Tibial artery (tissue), 4 donors: ENCODE measurements around the gene ATPAF2.

Experiments used
- DNase-seq, 2 donors: peaks; one replicate each; pipeline ENCODE4 v3.0.0-alpha.2; 2019
- H3K27ac ChIP-seq, 2 donors: fragments of 200-600 bp; sonication (generic) in 1 of 2; 1 replicate in 1 of 2; 2 replicates in 1 of 2; pipeline ENCODE4 v1.5.1; 2018 to 2019; ENCODE audit warnings: mild to moderate bottlenecking in 1 of 2
- H3K27me3 ChIP-seq, 2 donors: fragments of 200-600 bp; sonication (generic) in 1 of 2; one replicate each; pipeline versions ENCODE4 v1.5.1 to v1.6.0; 2016 to 2019
- H3K36me3 ChIP-seq, 3 donors: fragments of 200-600 bp; sonication (generic) in 2 of 3; one replicate each; pipeline ENCODE4 v1.5.1; 2016 to 2019; ENCODE audit warnings: mild to moderate bottlenecking in 2 of 3
- H3K4me1 ChIP-seq, 4 donors: fragments of 200-600 bp; sonication (generic) in 2 of 4; 1 replicate in 3 of 4; 2 replicates in 1 of 4; pipeline ENCODE4 v1.5.1; 2016 to 2019
- H3K4me3 ChIP-seq, 2 donors: fragments of 200-600 bp; sonication (generic) in 1 of 2; 1 replicate in 1 of 2; 2 replicates in 1 of 2; pipeline ENCODE4 v1.5.1; 2018 to 2019; ENCODE audit warnings: mild to moderate bottlenecking in 2 of 2
- H3K9me3 ChIP-seq, 3 donors: fragments of 200-600 bp; sonication (generic) in 1 of 3; one replicate each; pipeline ENCODE4 v1.5.1; 2016 to 2019
- CTCF ChIP-seq, 2 experiments: fragments of 200-600 bp in 1 of 2; fragments of 450-650 bp in 1 of 2; IDR thresholded peaks; one replicate each; pipeline ENCODE4 v1.5.1; 2017 to 2019; ENCODE audit warnings: antibody characterized with exemption in 2 of 2, mild to moderate bottlenecking in 1 of 2, moderate library complexity in 1 of 2
- intact Hi-C: fragments of 100-400 bp; cut with DNase I; formaldehyde crosslinking; loops from one replicate; pipeline ENCODE4 v1.15.0; 2023; ENCODE audit warnings: low total_unique reads

The ATPAF2 gene

GRCh38 chr17:18065546-18065945 lies 26.6 kb upstream of the ATPAF2 start:
- Histone ChIP-seq H3K27me3 (no peaks in the 10 kb centered on the region), H3K27ac (no peak overlapping the region), H3K9me3 (no peaks in the 10 kb centered on the region), H3K4me1 (peaks cover 0 to 4% (median 1%) of the 10 kb centered on the region in 4 donors), H3K36me3 (peaks cover 33 to 66% (median 46%) of the 10 kb centered on the region in 3 donors), H3K4me3 (no peak overlapping the region)
- no peak for DNase-seq
- intact Hi-C loops = no loop called here
- TF ChIP-seq CTCF (IDR thresholded peaks at IDR 0.05) = no peak

GRCh38 chr17:18064053-18064452 lies 25.1 kb upstream of the ATPAF2 start:
- H3K9me3 ChIP-seq = no peaks in the 10 kb centered on the region
- H3K27ac ChIP-seq = no peak overlapping the region
- no peak for DNase-seq
- intact Hi-C loops = no loop called here
- no peak for TF ChIP-seq CTCF (IDR thresholded peaks at IDR 0.05)
- H3K36me3 ChIP-seq = peaks cover 42 to 81% (median 55%) of the 10 kb centered on the region in 3 donors
- no peaks in the 10 kb centered on the region for H3K27me3 ChIP-seq
- no peak overlapping the region for H3K4me3 ChIP-seq
- H3K4me1 ChIP-seq = no peaks in the 10 kb centered on the region

DNA sequence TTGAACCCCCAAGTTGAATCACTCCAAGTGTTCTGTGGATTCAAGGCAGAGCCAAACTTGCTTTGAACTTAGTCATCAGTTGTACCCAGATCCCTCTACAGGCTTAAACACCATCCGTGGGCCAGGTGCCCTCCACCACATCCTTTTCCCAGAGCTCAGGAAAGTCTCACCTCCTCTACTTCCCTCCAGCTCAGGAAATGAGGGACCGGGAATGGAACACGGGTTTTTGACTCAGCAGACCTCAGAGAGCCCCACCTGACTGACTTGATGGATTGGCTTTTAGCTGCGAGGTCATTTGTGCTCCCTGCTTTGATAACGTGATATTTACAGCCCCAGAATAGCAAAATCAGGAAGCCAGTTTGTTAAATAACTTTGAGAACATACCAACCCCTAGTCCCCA lies 20.3 kb upstream of the ATPAF2 start:
- Histone ChIP-seq H3K9me3 (no peaks in the 10 kb centered on the region), H3K36me3 (peaks cover 65 to 98% (median 80%) of the 10 kb centered on the region in 3 donors), H3K4me3 (no peak overlapping the region), H3K27me3 (no peaks in the 10 kb centered on the region), H3K4me1 (no peaks in the 10 kb centered on the region), H3K27ac (no peak overlapping the region)
- DNase-seq = no peak
- TF ChIP-seq CTCF (IDR thresholded peaks at IDR 0.05) = no peak
- intact Hi-C loops = no loop called here

- Histone ChIP-seq H3K9me3 (no peaks in the 10 kb centered on the region), H3K36me3 (peaks cover 52 to 84% (median 55%) of the 10 kb centered on the region in 3 donors), H3K27me3 (no peaks in the 10 kb centered on the region), H3K27ac (no peak overlapping the region), H3K4me3 (no peak overlapping the region), H3K4me1 (no peaks in the 10 kb centered on the region)
- no peak for TF ChIP-seq CTCF (IDR thresholded peaks at IDR 0.05)
- no peak for DNase-seq
- intact Hi-C loops = no loop called here
These were observed 17.2 kb upstream of the ATPAF2 start for GRCh38 chr17:18056214-18056613.

- intact Hi-C loops = no loop called here
- H3K27me3 ChIP-seq = no peaks in the 10 kb centered on the region
- H3K4me1 ChIP-seq = no peaks in the 10 kb centered on the region
- DNase-seq = no peak
- no peak for TF ChIP-seq CTCF (IDR thresholded peaks at IDR 0.05)
- peaks cover 49 to 84% (median 49%) of the 10 kb centered on the region in 3 donors for H3K36me3 ChIP-seq
- H3K4me3 ChIP-seq = no peak overlapping the region
- H3K27ac ChIP-seq = no peak overlapping the region
- no peaks in the 10 kb centered on the region for H3K9me3 ChIP-seq
These were observed 16.6 kb upstream of the ATPAF2 start for GRCh38 chr17:18055597-18055996.
